ENCODE measurements around the gene PCSK6.

DNA sequence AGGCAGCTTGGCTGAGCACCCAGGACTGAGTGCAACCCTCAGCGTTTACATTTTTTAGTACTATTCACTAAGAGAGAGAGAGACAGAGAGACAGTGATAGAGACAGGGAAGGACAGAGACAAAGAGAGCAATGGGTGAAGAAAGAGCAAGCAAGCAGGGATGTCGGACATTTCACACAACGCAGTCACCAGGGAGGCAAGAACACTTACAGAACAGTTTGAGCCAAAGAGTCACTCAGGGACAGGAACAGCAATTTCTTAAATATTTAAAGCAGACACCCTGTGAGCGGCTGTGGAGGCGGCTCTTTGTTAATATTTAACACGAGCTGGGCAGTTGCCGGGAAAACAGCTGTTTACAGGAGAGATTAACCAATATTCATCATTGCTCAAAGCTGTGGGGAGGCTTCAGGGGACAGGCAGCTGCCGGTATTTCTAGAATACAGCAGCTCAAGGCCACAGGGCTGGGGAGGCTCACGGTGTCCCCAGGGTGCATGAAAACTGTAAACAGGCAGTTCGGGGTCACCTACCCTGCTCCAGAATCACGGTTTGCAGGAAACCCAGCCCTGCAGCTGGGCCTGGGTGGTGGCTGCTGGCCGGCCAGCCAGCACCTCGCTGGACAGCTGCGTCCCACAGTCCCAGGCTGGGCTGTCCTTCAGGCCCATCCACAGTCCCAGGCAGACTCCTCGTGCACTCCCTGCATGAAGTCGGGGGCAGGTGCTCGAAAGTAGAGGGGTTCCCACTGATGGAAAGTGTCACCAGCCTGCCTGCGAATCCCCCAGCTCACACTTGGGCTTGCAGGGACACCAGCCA is 38.8 kb upstream of the PCSK6 start:
- TF ChIP-seq MAX (IDR thresholded peaks at IDR 0.05) (no peak), REST (IDR thresholded peaks at IDR 0.05; ENCODE audit: low read depth) (no peak), EGR1 (IDR thresholded peaks at IDR 0.05) (no peak), CREB1 (IDR thresholded peaks at IDR 0.05; ENCODE audit: low read depth) (no peak), EP300 (IDR thresholded peaks at IDR 0.05; ENCODE audit: borderline replicate concordance) (no peak)

Measured in Ishikawa (cell line).